Nephron progenitor cell (in vitro differentiated cells): Measurements from ENCODE around the gene ABLIM1.

Experiments used
- DNase-seq: peaks from one replicate; pipeline ENCODE4 v3.0.0; 2021
- H3K27ac Mint-ChIP-seq: 2 replicates; pipeline ENCODE4 v1.8.0; 2021; ENCODE audit warnings: mild to moderate bottlenecking, moderate library complexity, mixed read lengths
- H3K27me3 Mint-ChIP-seq: 2 replicates; pipeline ENCODE4 v1.8.0; 2021; ENCODE audit warnings: mild to moderate bottlenecking, low read depth, mixed read lengths; ENCODE audit not compliant: poor library complexity
- H3K36me3 Mint-ChIP-seq: 2 replicates; pipeline ENCODE4 v1.8.0; 2021; ENCODE audit warnings: low read depth, mixed read lengths
- H3K4me1 Mint-ChIP-seq: 2 replicates; pipeline ENCODE4 v1.8.0; 2021; ENCODE audit warnings: mixed read lengths
- H3K4me3 Mint-ChIP-seq: 2 replicates; pipeline ENCODE4 v1.8.0; 2021; ENCODE audit warnings: mild to moderate bottlenecking, moderate library complexity, mixed read lengths
- H3K9me3 Mint-ChIP-seq: 2 replicates; pipeline ENCODE4 v1.8.0; 2021; ENCODE audit warnings: mild to moderate bottlenecking, moderate library complexity, mixed read lengths
- TF ChIP-seq, protein P1 (sequence below): fragments of 200-600 bp; sonication (generic); IDR thresholded peaks from 2 replicates; pipeline ENCODE4 v1.5.0; 2021; ENCODE audit warnings: antibody characterized with exemption

The ABLIM1 gene

DNA sequence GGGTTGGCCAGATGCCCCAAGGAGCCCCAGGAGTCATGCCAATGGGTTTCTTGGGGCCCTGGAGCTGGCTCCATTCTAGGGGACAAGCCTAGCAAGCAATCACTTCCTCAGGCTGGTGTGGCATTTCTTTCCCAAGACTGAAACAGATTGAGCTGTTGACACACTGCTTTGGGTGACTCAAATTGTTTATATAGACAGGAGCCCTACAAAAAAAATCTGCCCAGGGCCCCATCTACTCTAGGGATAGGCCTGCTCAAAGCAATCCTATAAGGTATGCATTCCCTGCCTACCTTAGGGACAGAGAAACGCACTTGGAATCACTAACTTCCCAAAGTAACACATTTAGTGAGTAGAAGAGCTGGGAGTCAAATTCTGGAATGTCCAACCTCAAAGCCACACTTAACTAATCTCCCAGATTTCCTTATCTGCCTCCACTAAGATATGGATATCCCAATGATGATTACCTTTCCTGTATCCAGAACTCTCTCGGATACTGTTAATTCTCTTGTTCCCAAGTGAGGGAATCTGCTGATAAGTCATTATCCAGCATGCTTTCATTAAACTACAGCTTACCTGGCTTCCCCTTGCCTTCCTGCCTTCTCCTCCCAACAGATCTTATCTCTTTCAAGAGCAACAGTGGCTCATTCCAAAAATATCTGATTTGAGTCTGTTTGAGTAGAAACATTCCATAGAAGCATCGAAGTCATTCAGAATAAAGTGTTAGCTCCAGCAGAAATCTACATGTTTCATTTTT, 3.1 kb downstream of the ABLIM1 start:
- Mint-ChIP-seq H3K4me1 (peaks cover under 1% of the 10 kb centered on the region), H3K9me3 (no peaks in the 10 kb centered on the region), H3K36me3 (no peaks in the 10 kb centered on the region), H3K4me3 (no peak overlapping the region), H3K27ac (no peak overlapping the region), H3K27me3 (peaks cover 2% of the 10 kb centered on the region)
- TF ChIP-seq, protein P1, sequence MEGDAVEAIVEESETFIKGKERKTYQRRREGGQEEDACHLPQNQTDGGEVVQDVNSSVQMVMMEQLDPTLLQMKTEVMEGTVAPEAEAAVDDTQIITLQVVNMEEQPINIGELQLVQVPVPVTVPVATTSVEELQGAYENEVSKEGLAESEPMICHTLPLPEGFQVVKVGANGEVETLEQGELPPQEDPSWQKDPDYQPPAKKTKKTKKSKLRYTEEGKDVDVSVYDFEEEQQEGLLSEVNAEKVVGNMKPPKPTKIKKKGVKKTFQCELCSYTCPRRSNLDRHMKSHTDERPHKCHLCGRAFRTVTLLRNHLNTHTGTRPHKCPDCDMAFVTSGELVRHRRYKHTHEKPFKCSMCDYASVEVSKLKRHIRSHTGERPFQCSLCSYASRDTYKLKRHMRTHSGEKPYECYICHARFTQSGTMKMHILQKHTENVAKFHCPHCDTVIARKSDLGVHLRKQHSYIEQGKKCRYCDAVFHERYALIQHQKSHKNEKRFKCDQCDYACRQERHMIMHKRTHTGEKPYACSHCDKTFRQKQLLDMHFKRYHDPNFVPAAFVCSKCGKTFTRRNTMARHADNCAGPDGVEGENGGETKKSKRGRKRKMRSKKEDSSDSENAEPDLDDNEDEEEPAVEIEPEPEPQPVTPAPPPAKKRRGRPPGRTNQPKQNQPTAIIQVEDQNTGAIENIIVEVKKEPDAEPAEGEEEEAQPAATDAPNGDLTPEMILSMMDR: no peak
- no peak for DNase-seq

DNA sequence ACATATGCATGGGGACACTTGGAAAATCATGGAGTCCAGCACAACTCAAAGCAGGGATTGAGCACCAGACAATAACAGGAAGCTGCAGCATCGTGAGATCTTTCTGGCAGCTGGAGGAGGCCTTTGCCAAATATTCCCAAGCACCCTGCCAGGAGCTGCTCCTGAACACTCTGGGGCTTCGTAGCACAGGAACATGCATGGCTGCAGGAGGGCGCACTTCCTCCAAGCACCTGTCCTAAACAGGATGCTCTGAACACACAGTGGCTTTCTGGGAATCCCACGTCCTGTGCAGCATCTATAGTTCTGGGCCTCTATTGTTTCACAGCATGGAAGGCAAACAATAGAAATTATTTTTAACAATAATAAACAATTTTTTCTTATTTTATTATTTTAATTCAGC, 4.1 kb downstream of the ABLIM1 start:
- Mint-ChIP-seq H3K9me3 (no peaks in the 10 kb centered on the region), H3K27me3 (peaks cover 6% of the 10 kb centered on the region), H3K4me3 (no peak overlapping the region), H3K27ac (no peak overlapping the region), H3K36me3 (no peaks in the 10 kb centered on the region), H3K4me1 (no peaks in the 10 kb centered on the region)
- TF ChIP-seq, protein P1: no peak
- no peak for DNase-seq

DNA sequence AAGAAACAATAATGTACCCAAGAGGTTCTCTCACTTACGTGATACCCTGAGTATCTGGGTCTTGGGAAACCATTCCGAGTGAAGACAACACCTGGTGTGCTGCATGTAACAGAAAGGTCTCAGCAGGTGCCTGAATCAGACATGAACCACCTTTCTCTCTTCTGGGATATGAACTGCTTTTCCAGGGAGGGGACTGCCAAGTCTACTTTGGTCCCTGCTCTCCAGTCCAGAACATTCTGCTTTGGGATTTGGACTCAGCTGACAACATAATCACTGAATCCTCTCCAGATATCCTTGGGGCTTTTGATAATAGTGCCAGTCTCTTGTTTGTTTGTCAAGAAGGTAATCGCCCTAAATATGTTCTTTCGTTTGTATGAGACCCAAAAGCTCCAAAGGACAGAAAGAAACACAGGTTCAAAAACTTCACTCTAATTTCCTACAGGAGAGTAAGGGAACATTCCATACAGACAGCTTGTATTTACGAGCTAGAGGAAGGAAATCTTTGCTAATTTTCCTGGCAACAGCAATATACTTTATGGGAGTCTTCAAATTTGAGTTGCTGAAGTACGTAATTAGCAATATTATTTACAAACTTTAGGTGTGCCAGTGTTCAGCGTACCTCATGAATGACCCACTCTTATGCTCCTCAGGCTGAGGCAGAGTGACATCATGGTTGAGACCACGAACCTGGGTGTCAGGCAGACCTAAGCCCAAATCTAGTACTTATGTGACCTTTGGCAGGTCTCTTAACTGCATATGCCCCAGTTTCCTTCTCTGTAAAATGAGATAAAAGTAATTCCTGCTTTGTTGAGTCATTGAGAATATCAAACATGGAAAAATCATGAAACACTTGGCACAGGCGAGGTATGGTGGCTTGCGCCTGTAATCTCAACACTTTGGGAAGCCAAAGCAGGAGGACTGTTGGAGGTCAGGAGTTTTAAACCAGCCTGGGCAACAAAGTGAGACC, 5.4 kb downstream of the ABLIM1 start:
- no peak overlapping the region for H3K27ac Mint-ChIP-seq
- no peak overlapping the region for H3K4me3 Mint-ChIP-seq
- TF ChIP-seq, protein P1: no peak
- H3K36me3 Mint-ChIP-seq: no peaks in the 10 kb centered on the region
- H3K9me3 Mint-ChIP-seq: no peaks in the 10 kb centered on the region
- no peaks in the 10 kb centered on the region for H3K4me1 Mint-ChIP-seq
- no peak for DNase-seq
- H3K27me3 Mint-ChIP-seq: peaks cover 6% of the 10 kb centered on the region

DNA sequence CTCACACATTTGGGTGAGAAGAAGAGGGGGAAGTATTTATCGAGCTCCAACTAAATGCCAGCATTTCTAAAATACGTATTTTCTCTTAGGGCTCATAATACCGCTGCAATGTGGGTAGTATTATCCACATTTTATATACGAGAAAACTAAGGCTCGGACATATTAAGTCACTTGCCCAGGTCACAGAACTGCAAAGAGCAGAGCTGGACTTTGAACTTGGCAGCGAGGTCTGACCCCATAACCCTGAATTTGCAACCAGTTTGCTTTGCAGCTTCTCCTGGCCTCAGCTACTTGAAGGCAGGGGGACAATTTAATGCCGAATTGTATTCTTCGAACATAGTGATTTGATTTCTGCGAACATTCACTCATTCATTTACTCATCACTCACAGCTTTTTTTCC, 7.2 kb downstream of the ABLIM1 start:
- Mint-ChIP-seq H3K4me1 (no peaks in the 10 kb centered on the region), H3K4me3 (no peak overlapping the region), H3K27me3 (peaks cover 6% of the 10 kb centered on the region), H3K9me3 (no peaks in the 10 kb centered on the region), H3K36me3 (no peaks in the 10 kb centered on the region), H3K27ac (no peak overlapping the region)
- TF ChIP-seq, protein P1: no peak
- no peak for DNase-seq

DNA sequence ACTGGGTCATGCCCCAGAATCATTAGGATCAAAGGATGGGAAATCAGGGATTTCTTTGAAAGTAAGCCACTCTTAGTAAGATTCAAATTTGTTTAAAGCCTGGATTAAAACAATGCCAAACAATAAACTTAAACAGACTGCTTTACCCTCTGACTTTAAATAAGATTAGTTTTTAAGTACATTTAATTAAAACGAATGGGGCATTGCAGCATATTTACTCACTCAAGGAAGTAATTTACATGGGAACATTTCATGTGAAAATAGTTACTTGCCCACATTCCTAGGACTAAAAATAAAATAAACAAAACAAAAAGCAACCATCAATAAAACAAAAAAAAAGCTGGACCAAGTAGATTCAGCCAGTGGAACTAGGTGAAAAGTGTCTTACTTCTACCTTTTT, 7.8 kb downstream of the ABLIM1 start:
- no peaks in the 10 kb centered on the region for H3K9me3 Mint-ChIP-seq
- H3K27me3 Mint-ChIP-seq: peaks cover 6% of the 10 kb centered on the region
- no peak overlapping the region for H3K27ac Mint-ChIP-seq
- TF ChIP-seq, protein P1: no peak
- DNase-seq: no peak
- no peaks in the 10 kb centered on the region for H3K4me1 Mint-ChIP-seq
- H3K4me3 Mint-ChIP-seq: no peak overlapping the region
- H3K36me3 Mint-ChIP-seq: no peaks in the 10 kb centered on the region
